MM.1S (cell line): ENCODE results near the gene TRIM26.

Source experiments
- CTCF ChIP-seq: fragments of 300-600 bp; sonication (generic); IDR thresholded peaks from 2 replicates; pipeline ENCODE4 v1.5.1; 2016; ENCODE audit warnings: antibody characterized with exemption, low read length, mixed read lengths
- EZH2phosphoT487 ChIP-seq: fragments of 300-600 bp; sonication (generic); IDR thresholded peaks from 2 replicates; pipeline ENCODE4 v1.6.1; 2018; ENCODE audit warnings: antibody characterized with exemption, low read length

GRCh38 chr6:30202366-30202765 is 10.8 kb downstream of the TRIM26 start:
- no peak for TF ChIP-seq CTCF
- TF ChIP-seq EZH2phosphoT487 = no peak
